Measurements from ENCODE around the gene CNTN5.

Gene CNTN5

GRCh38 chr11:99535406-99535805 is 514.7 kb downstream of the CNTN5 start:
- Mint-ChIP-seq H3K27ac (no peak overlapping the region), H3K9me3 (peaks cover 14% of the 10 kb centered on the region), H3K4me3 (no peak overlapping the region), H3K4me1 (no peaks in the 10 kb centered on the region), H3K36me3 (no peaks in the 10 kb centered on the region)
- no peak for DNase-seq (ENCODE audit: low spot score in 2 of 2)
- ATAC-seq, result no peak

GRCh38 chr11:99535819-99536218 is 515.1 kb downstream of the CNTN5 start:
- Mint-ChIP-seq H3K27ac (no peak overlapping the region), H3K36me3 (no peaks in the 10 kb centered on the region), H3K9me3 (peaks cover 12% of the 10 kb centered on the region), H3K4me3 (no peak overlapping the region), H3K4me1 (no peaks in the 10 kb centered on the region)
- no peak for ATAC-seq
- no peak for DNase-seq (ENCODE audit: low spot score in 2 of 2)

DNA sequence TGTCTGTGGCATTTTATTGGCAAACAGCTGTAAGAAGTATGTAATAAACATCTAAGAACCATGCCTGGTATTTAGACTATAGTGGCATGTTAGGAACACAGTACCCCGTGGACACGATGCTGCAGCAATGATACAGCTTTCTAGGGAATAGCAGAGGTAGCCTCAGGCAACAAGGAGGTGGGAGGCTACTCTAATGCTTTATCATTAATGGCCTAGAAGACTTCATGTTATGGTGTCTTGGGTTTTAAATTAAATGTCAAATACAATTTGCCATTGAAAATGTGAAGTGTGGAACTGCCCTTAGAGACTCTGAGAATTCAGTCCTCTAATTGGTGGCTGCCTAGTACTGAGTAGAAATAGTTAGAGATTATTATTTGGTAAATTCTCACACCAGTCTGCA is 516.9 kb downstream of the CNTN5 start:
- Mint-ChIP-seq H3K4me1 (no peaks in the 10 kb centered on the region), H3K9me3 (peaks cover 5% of the 10 kb centered on the region), H3K4me3 (no peak overlapping the region), H3K27ac (no peak overlapping the region), H3K36me3 (no peaks in the 10 kb centered on the region)
- ATAC-seq (no peak), DNase-seq (ENCODE audit: low spot score in 2 of 2) (no peak)

- Mint-ChIP-seq H3K4me3 (no peak overlapping the region), H3K27ac (no peak overlapping the region), H3K4me1 (no peaks in the 10 kb centered on the region), H3K36me3 (no peaks in the 10 kb centered on the region), H3K9me3 (peaks cover 18% of the 10 kb centered on the region)
- ATAC-seq, result no peak
- DNase-seq (ENCODE audit: low spot score in 2 of 2), result no peak
Measured at GRCh38 chr11:99545616-99546015, 524.9 kb downstream of the CNTN5 start.

GRCh38 chr11:99548264-99548663 is 527.5 kb downstream of the CNTN5 start:
- Mint-ChIP-seq H3K4me1 (no peaks in the 10 kb centered on the region), H3K27ac (no peak overlapping the region), H3K9me3 (peaks cover 20% of the 10 kb centered on the region), H3K36me3 (no peaks in the 10 kb centered on the region), H3K4me3 (no peak overlapping the region)
- DNase-seq (ENCODE audit: low spot score in 2 of 2) (no peak), ATAC-seq (no peak)

GRCh38 chr11:99554232-99554903 is 533.6 kb downstream of the CNTN5 start:
- Mint-ChIP-seq H3K27ac (no peak overlapping the region), H3K36me3 (no peaks in the 10 kb centered on the region), H3K9me3 (peaks cover 12% of the 10 kb centered on the region), H3K4me1 (no peaks in the 10 kb centered on the region), H3K4me3 (no peak overlapping the region)
- no peak for ATAC-seq
- DNase-seq (ENCODE audit: low spot score in 2 of 2), result no peak

DNA sequence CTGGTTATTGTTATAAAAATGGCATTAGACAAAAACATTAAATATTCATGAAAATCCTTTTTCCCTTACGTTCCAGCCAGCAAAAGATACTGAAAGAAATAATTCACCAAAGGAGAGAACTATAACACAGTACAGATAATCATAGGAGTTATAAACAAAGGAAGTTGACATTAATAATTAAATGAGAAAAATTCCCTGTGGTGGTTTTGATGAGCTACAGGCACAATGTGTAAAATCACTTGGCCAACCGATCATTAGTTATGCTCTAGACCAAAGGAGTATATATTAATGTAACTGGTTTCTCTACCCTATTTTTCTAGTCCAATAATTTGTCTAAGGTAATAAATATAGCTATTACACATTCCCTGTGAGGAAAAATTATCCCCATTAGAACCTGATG is 534.7 kb downstream of the CNTN5 start:
- no peak for ATAC-seq
- H3K36me3 Mint-ChIP-seq, result no peaks in the 10 kb centered on the region

DNA sequence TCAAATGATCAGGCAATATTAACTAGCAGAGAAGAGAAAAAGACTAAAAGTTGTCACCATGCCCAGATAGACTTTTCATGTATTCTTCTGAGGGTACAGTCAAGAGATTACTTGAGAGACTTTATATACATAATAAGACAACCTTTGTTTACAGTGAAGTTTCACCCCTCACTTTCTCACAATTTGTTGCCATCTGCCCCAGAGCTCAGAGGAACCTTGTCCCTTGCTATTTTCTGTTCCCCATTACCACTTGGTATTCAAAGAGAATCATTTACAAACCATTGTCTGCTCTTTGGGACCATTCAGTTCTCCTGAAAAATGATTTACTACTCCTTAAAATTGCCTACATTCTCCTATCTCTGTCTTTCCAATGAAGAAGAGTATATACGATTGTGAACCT is 544.6 kb downstream of the CNTN5 start:
- H3K4me1 Mint-ChIP-seq, result no peaks in the 10 kb centered on the region

More for the DNA sequence above, 534.7 kb downstream of the CNTN5 start:
- Mint-ChIP-seq H3K4me3 (no peak overlapping the region), H3K4me1 (no peaks in the 10 kb centered on the region), H3K9me3 (peaks cover 13% of the 10 kb centered on the region), H3K27ac (no peak overlapping the region)
- no peak for DNase-seq (ENCODE audit: low spot score in 2 of 2)

GRCh38 chr11:99567334-99567956 is 546.7 kb downstream of the CNTN5 start:
- no peak overlapping the region for H3K27ac Mint-ChIP-seq
- H3K36me3 Mint-ChIP-seq, result no peaks in the 10 kb centered on the region
- DNase-seq (ENCODE audit: low spot score in 2 of 2) (no peak), ATAC-seq (no peak)
- H3K4me3 Mint-ChIP-seq, result no peak overlapping the region
- H3K9me3 Mint-ChIP-seq, result peaks cover 19% of the 10 kb centered on the region
- no peaks in the 10 kb centered on the region for H3K4me1 Mint-ChIP-seq

More for the DNA sequence above, 544.6 kb downstream of the CNTN5 start:
- ATAC-seq (no peak), DNase-seq (ENCODE audit: low spot score in 2 of 2) (no peak)
- no peak overlapping the region for H3K4me3 Mint-ChIP-seq
- H3K36me3 Mint-ChIP-seq, result no peaks in the 10 kb centered on the region
- H3K9me3 Mint-ChIP-seq, result peaks cover 16% of the 10 kb centered on the region
- H3K27ac Mint-ChIP-seq, result no peak overlapping the region

DNA sequence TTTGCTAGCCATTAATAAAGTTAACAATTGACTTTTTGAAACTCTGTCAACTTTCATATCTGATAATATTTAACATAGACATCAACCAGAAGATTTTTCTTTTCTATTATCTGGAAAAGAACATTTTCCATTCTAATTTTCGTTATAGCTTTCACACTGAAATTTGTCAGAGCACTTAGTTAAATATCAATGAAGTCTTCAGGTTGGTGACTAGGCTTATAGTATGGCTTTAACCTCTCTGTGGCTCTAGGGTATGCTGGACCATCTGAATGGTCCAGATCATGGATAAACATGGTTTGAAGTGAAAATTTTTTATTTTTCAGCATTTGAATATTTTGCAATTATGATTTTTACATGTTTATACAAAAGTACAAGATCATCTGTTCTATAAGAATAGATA is 548.1 kb downstream of the CNTN5 start:
- no peaks in the 10 kb centered on the region for H3K4me1 Mint-ChIP-seq
- DNase-seq (ENCODE audit: low spot score in 2 of 2), result no peak
- no peak for ATAC-seq
- no peaks in the 10 kb centered on the region for H3K36me3 Mint-ChIP-seq
- H3K27ac Mint-ChIP-seq, result no peak overlapping the region
- no peak overlapping the region for H3K4me3 Mint-ChIP-seq
- H3K9me3 Mint-ChIP-seq, result peaks cover 17% of the 10 kb centered on the region

DNA sequence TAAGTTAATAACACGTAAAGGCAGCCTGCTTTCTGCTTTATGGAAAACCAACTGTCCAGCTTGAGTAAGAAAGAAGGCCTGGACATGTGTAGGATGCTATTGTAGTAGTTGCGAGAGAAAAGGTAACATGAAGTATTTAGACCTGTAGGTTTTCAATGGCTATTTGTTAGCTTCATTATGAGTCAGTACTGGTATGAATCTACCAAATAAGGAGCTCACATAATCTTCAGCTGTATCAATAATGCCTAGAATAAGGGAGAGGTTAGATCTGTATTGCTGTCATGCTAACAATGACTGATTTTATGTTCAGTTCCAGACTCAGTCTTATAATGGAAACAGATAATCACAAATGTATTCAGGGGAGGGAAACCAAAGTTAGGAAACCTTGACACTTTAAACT is 550.3 kb downstream of the CNTN5 start:
- Mint-ChIP-seq H3K4me3 (no peak overlapping the region), H3K9me3 (peaks cover 19% of the 10 kb centered on the region), H3K4me1 (no peaks in the 10 kb centered on the region), H3K36me3 (no peaks in the 10 kb centered on the region), H3K27ac (no peak overlapping the region)
- DNase-seq (ENCODE audit: low spot score in 2 of 2), result no peak
- no peak for ATAC-seq

- no peak overlapping the region for H3K27ac Mint-ChIP-seq
- H3K4me3 Mint-ChIP-seq, result no peak overlapping the region
- no peak for ATAC-seq
- DNase-seq (ENCODE audit: low spot score in 2 of 2), result no peak
- no peaks in the 10 kb centered on the region for H3K36me3 Mint-ChIP-seq
- no peaks in the 10 kb centered on the region for H3K4me1 Mint-ChIP-seq
- H3K9me3 Mint-ChIP-seq, result peaks cover 5% of the 10 kb centered on the region
Measured at GRCh38 chr11:99584830-99585229, 564.1 kb downstream of the CNTN5 start.

DNA sequence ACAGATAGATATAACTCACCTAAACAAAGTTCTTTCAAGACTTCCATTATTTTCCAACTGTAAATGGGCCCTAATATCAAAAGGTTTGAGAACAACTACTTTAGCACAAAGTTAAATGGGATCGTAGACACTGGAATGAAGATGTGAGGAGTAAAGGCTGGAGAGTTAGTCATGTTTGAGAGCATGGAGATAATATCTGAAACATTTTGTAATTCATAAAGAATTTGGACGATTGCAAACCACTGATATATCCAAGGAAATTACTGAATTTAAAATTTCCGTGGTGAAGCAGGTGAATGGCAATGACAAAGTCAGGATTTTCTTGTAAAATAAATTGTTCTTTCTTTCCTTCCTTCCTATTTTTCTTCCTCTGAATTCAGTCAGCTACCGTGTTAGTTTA is 564.9 kb downstream of the CNTN5 start:
- no peak overlapping the region for H3K4me3 Mint-ChIP-seq
- H3K36me3 Mint-ChIP-seq, result no peaks in the 10 kb centered on the region
- H3K9me3 Mint-ChIP-seq, result peaks cover 10% of the 10 kb centered on the region
- DNase-seq (ENCODE audit: low spot score in 2 of 2) (no peak), ATAC-seq (no peak)
- no peak overlapping the region for H3K27ac Mint-ChIP-seq
- no peaks in the 10 kb centered on the region for H3K4me1 Mint-ChIP-seq

DNA sequence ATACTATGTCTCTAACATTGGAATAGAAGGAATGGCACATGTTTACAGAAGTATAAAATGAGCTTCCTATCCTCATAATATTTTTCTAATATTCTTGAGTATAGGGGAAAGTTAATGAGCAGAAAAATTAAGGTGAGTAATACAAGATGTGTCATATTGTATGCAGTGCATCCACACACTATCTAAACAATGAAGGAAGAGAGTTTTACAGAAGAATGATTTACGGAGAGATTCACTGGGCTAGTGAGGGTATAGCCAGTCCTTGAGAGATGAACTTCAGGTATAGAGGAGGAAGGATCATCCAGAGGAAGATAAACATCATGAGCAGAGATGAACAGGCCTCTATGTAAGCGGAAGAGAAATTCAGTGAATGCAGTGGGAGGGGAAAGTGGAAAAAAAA is 569.0 kb downstream of the CNTN5 start:
- no peak for ATAC-seq
- no peaks in the 10 kb centered on the region for H3K4me1 Mint-ChIP-seq
- no peaks in the 10 kb centered on the region for H3K36me3 Mint-ChIP-seq
- DNase-seq (ENCODE audit: low spot score in 2 of 2), result no peak
- H3K27ac Mint-ChIP-seq, result no peak overlapping the region
- no peak overlapping the region for H3K4me3 Mint-ChIP-seq
- H3K9me3 Mint-ChIP-seq, result peaks cover 19% of the 10 kb centered on the region

- H3K9me3 Mint-ChIP-seq, result peaks cover 21% of the 10 kb centered on the region
- no peaks in the 10 kb centered on the region for H3K4me1 Mint-ChIP-seq
- H3K36me3 Mint-ChIP-seq, result no peaks in the 10 kb centered on the region
- no peak for ATAC-seq
- no peak overlapping the region for H3K4me3 Mint-ChIP-seq
- H3K27ac Mint-ChIP-seq, result no peak overlapping the region
- no peak for DNase-seq (ENCODE audit: low spot score in 2 of 2)
Measured at GRCh38 chr11:99592266-99592665, 571.5 kb downstream of the CNTN5 start.

GRCh38 chr11:99593197-99593596 is 572.4 kb downstream of the CNTN5 start:
- DNase-seq (ENCODE audit: low spot score in 2 of 2) (no peak), ATAC-seq (no peak)
- Mint-ChIP-seq H3K4me1 (no peaks in the 10 kb centered on the region), H3K27ac (no peak overlapping the region), H3K4me3 (no peak overlapping the region), H3K36me3 (no peaks in the 10 kb centered on the region), H3K9me3 (peaks cover 21% of the 10 kb centered on the region)
